HEK293 (cell line): ENCODE measurements around the gene STRN4.
A peak's percentile ranks its signal among the peaks of the same experiment; 100 is the strongest.

ENCODE experiments used
- CTCF ChIA-PET: fragments of 350-600 bp; formaldehyde crosslinking; extraction: SDS; loops from one replicate; lab custom pipeline; 2021; ENCODE audit warnings: antibody characterized with exemption; lab: Yijun Ruan, JAX
- POLR2A ChIA-PET: fragments of 300-600 bp; formaldehyde crosslinking; extraction: SDS; loops from one replicate; lab custom pipeline; 2020; ENCODE audit warnings: antibody characterized with exemption, inconsistent platforms; lab: Yijun Ruan, JAX
- H3K27ac ChIP-seq: fragments of 200-500 bp; sonication (Bioruptor generic); 2 replicates; pipeline ENCODE4 v1.5.1; 2014; ENCODE audit warnings: low read depth, low read length, control low read depth, inconsistent platforms; ENCODE audit errors: extremely low read depth
- H3K36me3 ChIP-seq, 2 experiments: fragments of 200-500 bp in 1 of 2; sonication (Bioruptor generic) in 1 of 2; 1 replicate in 1 of 2; 2 replicates in 1 of 2; pipeline ENCODE4 v1.5.1; 2014 to 2017; ENCODE audit warnings: inconsistent platforms in 2 of 2, low read length in 2 of 2; ENCODE audit not compliant: control insufficient read depth in 2 of 2, insufficient read depth in 1 of 2
- H3K4me1 ChIP-seq: fragments of 200-500 bp; sonication (Bioruptor generic); 2 replicates; pipeline ENCODE4 v1.5.1; 2014; ENCODE audit warnings: mild to moderate bottlenecking, low read length, inconsistent platforms; ENCODE audit not compliant: control insufficient read depth, insufficient read depth
- H3K4me3 ChIP-seq: 2 replicates; pipeline ENCODE4 v1.5.1; 2011; ENCODE audit warnings: low read depth, mild to moderate bottlenecking, control low read depth, low read length, moderate library complexity
- H3K9me3 ChIP-seq: fragments of 200-500 bp; sonication (Bioruptor generic); 2 replicates; pipeline ENCODE4 v1.5.1; 2014; ENCODE audit warnings: low read depth, low read length, inconsistent platforms; ENCODE audit not compliant: control insufficient read depth, insufficient read depth
- HOXD13 ChIP-seq: sonication (generic); formaldehyde crosslinking; IDR thresholded peaks from 2 replicates; pipeline ENCODE4 v1.8.0; 2022; ENCODE audit warnings: missing genetic modification reagents, borderline replicate concordance
- MEIS1 ChIP-seq: sonication (generic); formaldehyde crosslinking; IDR thresholded peaks from 2 replicates; pipeline ENCODE4 v1.8.1; 2022; ENCODE audit warnings: missing genetic modification reagents, mild to moderate bottlenecking, borderline replicate concordance
- ZBTB17 ChIP-seq: fragments of 450-650 bp; formaldehyde crosslinking; IDR thresholded peaks from 2 replicates; pipeline ENCODE4 v1.5.1; 2016; ENCODE audit warnings: missing biosample characterization, missing genetic modification characterization
- ZNF10 ChIP-seq: fragments of 450-650 bp; formaldehyde crosslinking; IDR thresholded peaks from 2 replicates; pipeline ENCODE4 v1.5.1; 2017; ENCODE audit warnings: missing biosample characterization, missing genetic modification characterization
- ZNF121 ChIP-seq: fragments of 450-650 bp; formaldehyde crosslinking; IDR thresholded peaks from 2 replicates; pipeline ENCODE4 v1.5.1; 2016; ENCODE audit warnings: missing biosample characterization, missing genetic modification characterization
- ZNF140 ChIP-seq: fragments of 450-650 bp; formaldehyde crosslinking; IDR thresholded peaks from 2 replicates; pipeline ENCODE4 v1.5.1; 2016; ENCODE audit warnings: missing biosample characterization, missing genetic modification characterization
- ZNF324 ChIP-seq: fragments of 450-650 bp; formaldehyde crosslinking; IDR thresholded peaks from 2 replicates; pipeline ENCODE4 v1.5.1; 2016; ENCODE audit warnings: missing biosample characterization, missing genetic modification characterization
- ZNF335 ChIP-seq: fragments of 450-650 bp; formaldehyde crosslinking; conservative IDR thresholded peaks from 2 replicates; pipeline ENCODE4 v1.5.1; 2016; ENCODE audit warnings: missing biosample characterization, missing genetic modification characterization
- ZNF394 ChIP-seq: fragments of 450-650 bp; formaldehyde crosslinking; IDR thresholded peaks from 2 replicates; pipeline ENCODE4 v1.5.1; 2016; ENCODE audit warnings: missing biosample characterization, missing genetic modification characterization, mild to moderate bottlenecking, moderate library complexity, borderline replicate concordance
- ZNF416 ChIP-seq: fragments of 450-650 bp; formaldehyde crosslinking; IDR thresholded peaks from 2 replicates; pipeline ENCODE4 v1.5.1; 2016; ENCODE audit warnings: missing biosample characterization, missing genetic modification characterization
- ZNF510 ChIP-seq: fragments of 450-650 bp; formaldehyde crosslinking; IDR thresholded peaks from 2 replicates; pipeline ENCODE4 v1.5.1; 2018; ENCODE audit warnings: mild to moderate bottlenecking, missing genetic modification characterization, missing biosample characterization; ENCODE audit not compliant: insufficient replicate concordance
- ZNF514 ChIP-seq: fragments of 450-650 bp; formaldehyde crosslinking; IDR thresholded peaks from 2 replicates; pipeline ENCODE4 v1.5.1; 2016; ENCODE audit warnings: missing biosample characterization, missing genetic modification characterization
- ZNF561 ChIP-seq: fragments of 450-650 bp; IDR thresholded peaks from 2 replicates; pipeline ENCODE4 v1.5.1; 2018; ENCODE audit warnings: missing biosample characterization, missing genetic modification characterization, borderline replicate concordance
- ZNF596 ChIP-seq: fragments of 450-650 bp; IDR thresholded peaks from 2 replicates; pipeline ENCODE4 v1.5.0; 2018; ENCODE audit warnings: missing biosample characterization, mild to moderate bottlenecking, missing genetic modification characterization, moderate library complexity
- ZNF692 ChIP-seq: fragments of 450-650 bp; formaldehyde crosslinking; IDR thresholded peaks from 2 replicates; pipeline ENCODE4 v1.5.1; 2016; ENCODE audit warnings: missing biosample characterization, missing genetic modification characterization
- ZSCAN16 ChIP-seq: fragments of 450-650 bp; formaldehyde crosslinking; IDR thresholded peaks from 2 replicates; pipeline ENCODE4 v1.5.1; 2016; ENCODE audit warnings: missing biosample characterization, missing genetic modification characterization
- ZSCAN4 ChIP-seq: fragments of 450-650 bp; formaldehyde crosslinking; IDR thresholded peaks from 2 replicates; pipeline ENCODE4 v1.5.1; 2017; ENCODE audit warnings: missing biosample characterization, missing genetic modification characterization
- TF ChIP-seq, protein P1 (sequence below): fragments of 450-650 bp; formaldehyde crosslinking; IDR thresholded peaks from 2 replicates; pipeline ENCODE4 v1.5.1; 2016; ENCODE audit warnings: missing biosample characterization, missing genetic modification characterization
- TF ChIP-seq, protein P2 (sequence below): fragments of 450-650 bp; formaldehyde crosslinking; IDR thresholded peaks from 2 replicates; pipeline ENCODE4 v1.5.1; 2016; ENCODE audit warnings: missing biosample characterization, missing genetic modification characterization, low read depth

Gene STRN4

GRCh38 chr19:46746281-46747057 lies at the start of gene STRN4 (continued):
- TF ChIP-seq ZNF140 (tag by site-specific recombination): no peak

- Histone ChIP-seq H3K36me3 (no peaks in the 10 kb centered on the region), H3K4me1 (peaks cover 11% of the 10 kb centered on the region), H3K9me3 (no peaks in the 10 kb centered on the region), H3K27ac (no peak overlapping the region), H3K4me3 (no peak overlapping the region)
- CTCF ChIA-PET: interaction anchor here (0.6 to 2.7 kb wide), 5 partner anchors 25 to 197 kb away, joined by 3 to 7 read pairs (median 3); no protein-coding TSS in a partner anchor
- POLR2A ChIA-PET: no interaction called here
- no peak for TF ChIP-seq ZBTB17 (tag by site-specific recombination)
- TF ChIP-seq, protein P1, sequence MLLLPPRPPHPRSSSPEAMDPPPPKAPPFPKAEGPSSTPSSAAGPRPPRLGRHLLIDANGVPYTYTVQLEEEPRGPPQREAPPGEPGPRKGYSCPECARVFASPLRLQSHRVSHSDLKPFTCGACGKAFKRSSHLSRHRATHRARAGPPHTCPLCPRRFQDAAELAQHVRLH: no peak
- TF ChIP-seq ZNF394: no peak
- no peak for TF ChIP-seq ZNF335 (tag by site-specific recombination)
- peak; percentile 77 for TF ChIP-seq ZSCAN4 (tag by site-specific recombination)
- peak; percentile 39; the same call in 1 of the 2 replicates for TF ChIP-seq ZNF121
- TF ChIP-seq, all 188 proteins: peak for 2
Observed at GRCh38 chr19:46791944-46792343, 45.7 kb upstream of the STRN4 start.

DNA sequence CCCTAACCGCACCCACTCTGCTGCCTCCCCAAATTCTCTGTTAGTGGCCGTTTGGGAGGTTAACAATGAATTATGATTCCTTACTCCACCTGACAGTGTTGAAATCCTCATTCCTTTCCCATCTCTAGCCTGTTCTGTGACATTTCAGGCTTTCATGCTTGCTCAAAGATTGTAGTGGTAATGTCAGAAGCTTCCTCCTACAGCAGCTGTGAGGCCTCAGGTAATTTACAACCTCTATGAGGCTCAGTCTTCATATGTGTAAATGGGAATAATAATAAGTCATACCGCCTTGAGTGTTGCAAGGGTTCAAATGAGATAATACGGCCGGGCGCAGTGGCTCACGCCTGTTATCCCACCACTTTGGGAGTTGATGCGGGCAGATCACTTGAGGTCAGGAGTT lies 43.1 kb upstream of the STRN4 start:
- H3K9me3 ChIP-seq: no peaks in the 10 kb centered on the region
- H3K4me1 ChIP-seq: peaks cover 14% of the 10 kb centered on the region
- no peak overlapping the region for H3K4me3 ChIP-seq
- H3K27ac ChIP-seq: no peak overlapping the region
- peaks cover 9 to 17% of the 10 kb centered on the region in 2 experiments; a peak in 2 of 3 replicates for H3K36me3 ChIP-seq
- no peak for TF ChIP-seq ZNF596 (tag by site-specific recombination)
- TF ChIP-seq ZSCAN16 (tag by site-specific recombination): no peak
- TF ChIP-seq ZNF416 (tag by site-specific recombination): no peak
- TF ChIP-seq ZNF10 (tag by site-specific recombination): no peak
- TF ChIP-seq, protein P2, sequence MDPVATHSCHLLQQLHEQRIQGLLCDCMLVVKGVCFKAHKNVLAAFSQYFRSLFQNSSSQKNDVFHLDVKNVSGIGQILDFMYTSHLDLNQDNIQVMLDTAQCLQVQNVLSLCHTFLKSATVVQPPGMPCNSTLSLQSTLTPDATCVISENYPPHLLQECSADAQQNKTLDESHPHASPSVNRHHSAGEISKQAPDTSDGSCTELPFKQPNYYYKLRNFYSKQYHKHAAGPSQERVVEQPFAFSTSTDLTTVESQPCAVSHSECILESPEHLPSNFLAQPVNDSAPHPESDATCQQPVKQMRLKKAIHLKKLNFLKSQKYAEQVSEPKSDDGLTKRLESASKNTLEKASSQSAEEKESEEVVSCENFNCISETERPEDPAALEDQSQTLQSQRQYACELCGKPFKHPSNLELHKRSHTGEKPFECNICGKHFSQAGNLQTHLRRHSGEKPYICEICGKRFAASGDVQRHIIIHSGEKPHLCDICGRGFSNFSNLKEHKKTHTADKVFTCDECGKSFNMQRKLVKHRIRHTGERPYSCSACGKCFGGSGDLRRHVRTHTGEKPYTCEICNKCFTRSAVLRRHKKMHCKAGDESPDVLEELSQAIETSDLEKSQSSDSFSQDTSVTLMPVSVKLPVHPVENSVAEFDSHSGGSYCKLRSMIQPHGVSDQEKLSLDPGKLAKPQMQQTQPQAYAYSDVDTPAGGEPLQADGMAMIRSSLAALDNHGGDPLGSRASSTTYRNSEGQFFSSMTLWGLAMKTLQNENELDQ (tag by site-specific recombination): no peak
- TF ChIP-seq ZNF561 (tag by site-specific recombination): no peak
- TF ChIP-seq ZNF514: no peak
- no peak for TF ChIP-seq ZNF510 (tag by site-specific recombination)
- ChIA-PET POLR2A (interaction anchor here (0.6 to 3.7 kb wide), 14 partner anchors 9 to 920 kb away, joined by 3 to 50 read pairs (median 10); partner anchors contain the start of gene AP2S1), CTCF (interaction anchor here (0.8 to 3.9 kb wide), 5 partner anchors 24 to 202 kb away, joined by 3 to 25 read pairs (median 5); no protein-coding TSS in a partner anchor)

DNA sequence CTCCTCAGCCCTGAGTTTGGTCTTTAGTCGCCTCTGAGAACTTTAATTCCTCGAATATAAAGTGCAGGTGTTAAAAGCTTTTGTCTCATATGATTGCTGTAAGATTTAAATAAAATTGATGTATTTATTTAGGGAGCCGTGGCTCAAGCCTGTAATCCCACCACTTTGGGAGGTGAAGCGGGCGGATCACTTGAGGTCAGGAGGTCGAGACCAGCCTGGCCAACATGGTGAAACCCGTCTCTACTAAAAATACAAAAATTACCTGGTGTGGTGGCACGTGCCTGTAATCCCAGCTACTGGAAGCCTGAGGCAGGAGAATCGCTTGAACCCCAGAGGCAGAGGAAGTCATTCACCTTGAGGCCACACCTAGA lies 42.7 kb upstream of the STRN4 start:
- peak overlapping the region; percentile 19; the same call in 1 of the 2 replicates for H3K27ac ChIP-seq
- POLR2A ChIA-PET: interaction anchor here (0.6 to 3.7 kb wide), 43 partner anchors 7 to 920 kb away, joined by 3 to 50 read pairs (median 4); partner anchors contain the start of genes AP2S1, ARHGAP35, CALM3 and CCDC9
- H3K4me3 ChIP-seq: no peak overlapping the region

More for the DNA sequence above, 42.7 kb upstream of the STRN4 start:
- Histone ChIP-seq H3K36me3 (peaks cover 9 to 21% of the 10 kb centered on the region in 2 experiments; a peak in 2 of 3 replicates), H3K4me1 (peaks cover 18% of the 10 kb centered on the region), H3K9me3 (no peaks in the 10 kb centered on the region)
- CTCF ChIA-PET: interaction anchor here (0.5 to 3.9 kb wide), 6 partner anchors 21 to 202 kb away, joined by 3 to 25 read pairs (median 5); no protein-coding TSS in a partner anchor
- TF ChIP-seq ZNF324 (no peak), MEIS1 (CRISPR knock-in tag) (no peak), HOXD13 (CRISPR knock-in tag) (no peak), ZNF692 (tag by site-specific recombination) (0 out of 2 replicates have a peak, but pooled peaks have one; percentile 0)
